ENCODE measurements around the gene TNFAIP3. TPM values are rescaled to one million over a fixed set of nuclear protein-coding genes. Genes with fewer than 3 reads are reported as not detected.
A peak's percentile ranks its signal among the peaks of the same experiment; 100 is the strongest.

The TNFAIP3 gene
- total and polyA plus RNA-seq, 2 donors (not counting 3 experiments of a cell fraction or from before 2014, with no cell fraction given), result 4.0 to 8.6 TPM

DNA sequence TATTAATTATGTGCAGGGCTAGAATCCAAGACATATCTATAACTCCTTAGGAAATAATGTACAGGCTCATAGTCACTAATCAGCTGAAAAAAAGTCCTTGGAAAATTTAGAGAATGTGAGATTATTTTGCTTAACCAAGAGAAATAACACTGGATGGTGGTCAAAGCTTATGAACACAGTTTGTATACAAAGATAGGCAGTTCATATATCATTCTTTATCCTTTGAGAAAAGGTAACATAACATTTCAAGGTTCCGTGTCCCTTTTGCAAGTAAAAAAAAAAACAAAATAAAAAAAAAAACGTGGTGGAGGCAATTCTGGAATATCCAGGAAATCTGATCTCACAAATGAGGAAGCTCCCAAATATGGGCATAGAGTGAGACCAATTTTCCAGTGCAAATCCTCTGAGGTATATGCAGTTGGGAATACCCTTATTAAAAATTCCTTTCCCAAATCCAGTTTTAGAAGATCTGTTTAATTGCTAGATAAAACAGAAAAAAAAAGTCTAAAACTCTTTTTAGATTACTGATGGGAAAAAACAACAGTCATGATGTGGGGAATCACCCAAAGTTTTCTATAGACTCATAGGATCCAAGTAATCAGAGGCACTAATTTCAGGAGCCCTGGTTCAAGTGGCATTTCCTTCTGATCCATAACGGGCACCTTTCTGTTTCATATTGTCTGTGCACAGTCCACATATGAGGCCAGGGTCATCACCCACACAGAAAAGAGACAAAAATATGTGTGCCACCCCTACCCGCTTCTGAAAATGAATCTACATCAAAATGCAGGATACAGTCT is 17.7 kb upstream of the TNFAIP3 start:
- H3K9ac ChIP-seq (replicated peaks; ENCODE audit: extremely low read depth, insufficient read depth, low read length), result no peak overlapping the region
- intact Hi-C loops (cut with micrococcal nuclease) (no loop called here), dilution Hi-C loops (cut with MboI; ENCODE audit: extremely low pct_ligation_motif_present, low sequenced_read_pairs) (no loop called here)
- H3K36me3 ChIP-seq (ENCODE audit: control insufficient read depth in 2 of 2, extremely low read depth in 1 of 2, insufficient read depth in 2 of 2, low read length in 2 of 2), result no peaks in the 10 kb centered on the region
- H4K20me1 ChIP-seq (replicated peaks; ENCODE audit: control insufficient read depth, extremely low read depth, insufficient read depth, low read length), result no peaks in the 10 kb centered on the region
- H3K4me2 ChIP-seq (ENCODE audit: insufficient read depth, low read length), result no peak overlapping the region
- no peak overlapping the region for H3K4me3 ChIP-seq (replicated peaks in 1 of 3; ENCODE audit: insufficient read depth in 1 of 3, low read depth in 1 of 3, low read length in 3 of 3)
- POLR2A ChIA-PET, result no interaction called here
- no peaks in the 10 kb centered on the region for H3K9me1 ChIP-seq (replicated peaks; ENCODE audit: control insufficient read depth, extremely low read depth, insufficient read depth, low read length)
- DNase-seq (ENCODE audit: low read depth, low spot score) (no peak), FAIRE-seq (peak; percentile 46)
- CTCF ChIA-PET, result interaction anchor here (1.4 to 2.0 kb wide), 3 partner anchors 9 to 90 kb away, joined by 3 to 7 read pairs (median 4); partner anchors contain the start of gene TNFAIP3
- H2AFZ ChIP-seq (ENCODE audit: low read depth, low read length), result no peak overlapping the region
- no TSS peak for BruUV-seq (replicated peaks)
- no peaks in the 10 kb centered on the region for H3K79me2 ChIP-seq (ENCODE audit: control insufficient read depth, insufficient read depth, low read length)
- H3K9me3 ChIP-seq (replicated peaks; ENCODE audit: control insufficient read depth, insufficient read depth, low read length), result no peaks in the 10 kb centered on the region
- no peaks in the 10 kb centered on the region for H3K27me3 ChIP-seq (ENCODE audit: control insufficient read depth in 2 of 2, insufficient read depth in 2 of 2, low read length in 2 of 2)
- H3K27ac ChIP-seq (ENCODE audit: insufficient read depth, low read depth, low read length), result no peak overlapping the region
- peaks cover 8% of the 10 kb centered on the region for H3K4me1 ChIP-seq (ENCODE audit: control insufficient read depth, extremely low read depth, insufficient read depth, low read length)
- TF ChIP-seq JUN (IDR thresholded peaks at IDR 0.05; ENCODE audit: borderline replicate concordance, insufficient read depth, insufficient read length, low read depth) (no peak), POLR2A (IDR thresholded peaks at IDR 0.05; ENCODE audit: low read depth, low read length) (no peak), GATA2 (IDR thresholded peaks at IDR 0.05; ENCODE audit: insufficient read depth, insufficient read length, low read depth, low read length) (no peak), FOS (IDR thresholded peaks at IDR 0.05; ENCODE audit: borderline replicate concordance, insufficient read depth, low read length) (no peak), MYC (IDR thresholded peaks at IDR 0.05; ENCODE audit: low read depth, low read length) (no peak), POLR2AphosphoS5 (IDR thresholded peaks at IDR 0.05; ENCODE audit: insufficient read depth, low read depth, low read length) (no peak), EZH2 (IDR thresholded peaks at IDR 0.05; ENCODE audit: borderline replicate concordance, low read depth, low read length, severe bottlenecking) (no peak)
- TF ChIP-seq, protein P1, sequence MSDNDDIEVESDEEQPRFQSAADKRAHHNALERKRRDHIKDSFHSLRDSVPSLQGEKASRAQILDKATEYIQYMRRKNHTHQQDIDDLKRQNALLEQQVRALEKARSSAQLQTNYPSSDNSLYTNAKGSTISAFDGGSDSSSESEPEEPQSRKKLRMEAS (IDR thresholded peaks at IDR 0.05; ENCODE audit: insufficient read depth, insufficient read length), result no peak
- TF ChIP-seq, protein P2, sequence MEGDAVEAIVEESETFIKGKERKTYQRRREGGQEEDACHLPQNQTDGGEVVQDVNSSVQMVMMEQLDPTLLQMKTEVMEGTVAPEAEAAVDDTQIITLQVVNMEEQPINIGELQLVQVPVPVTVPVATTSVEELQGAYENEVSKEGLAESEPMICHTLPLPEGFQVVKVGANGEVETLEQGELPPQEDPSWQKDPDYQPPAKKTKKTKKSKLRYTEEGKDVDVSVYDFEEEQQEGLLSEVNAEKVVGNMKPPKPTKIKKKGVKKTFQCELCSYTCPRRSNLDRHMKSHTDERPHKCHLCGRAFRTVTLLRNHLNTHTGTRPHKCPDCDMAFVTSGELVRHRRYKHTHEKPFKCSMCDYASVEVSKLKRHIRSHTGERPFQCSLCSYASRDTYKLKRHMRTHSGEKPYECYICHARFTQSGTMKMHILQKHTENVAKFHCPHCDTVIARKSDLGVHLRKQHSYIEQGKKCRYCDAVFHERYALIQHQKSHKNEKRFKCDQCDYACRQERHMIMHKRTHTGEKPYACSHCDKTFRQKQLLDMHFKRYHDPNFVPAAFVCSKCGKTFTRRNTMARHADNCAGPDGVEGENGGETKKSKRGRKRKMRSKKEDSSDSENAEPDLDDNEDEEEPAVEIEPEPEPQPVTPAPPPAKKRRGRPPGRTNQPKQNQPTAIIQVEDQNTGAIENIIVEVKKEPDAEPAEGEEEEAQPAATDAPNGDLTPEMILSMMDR (IDR thresholded peaks at IDR 0.05; ENCODE audit: extremely low read depth in 1 of 2, insufficient read depth in 1 of 2, low read depth in 1 of 2, low read length in 2 of 2), result no peak
